ENCODE measurements around the gene SART1.
A peak's percentile ranks its signal among the peaks of the same experiment; 100 is the strongest.
"Not testable (repeated sequence)": the region's sequence is repeated elsewhere in the genome, so short reads cannot be mapped to it uniquely, and the experiment has no call there.

The SART1 gene

DNA sequence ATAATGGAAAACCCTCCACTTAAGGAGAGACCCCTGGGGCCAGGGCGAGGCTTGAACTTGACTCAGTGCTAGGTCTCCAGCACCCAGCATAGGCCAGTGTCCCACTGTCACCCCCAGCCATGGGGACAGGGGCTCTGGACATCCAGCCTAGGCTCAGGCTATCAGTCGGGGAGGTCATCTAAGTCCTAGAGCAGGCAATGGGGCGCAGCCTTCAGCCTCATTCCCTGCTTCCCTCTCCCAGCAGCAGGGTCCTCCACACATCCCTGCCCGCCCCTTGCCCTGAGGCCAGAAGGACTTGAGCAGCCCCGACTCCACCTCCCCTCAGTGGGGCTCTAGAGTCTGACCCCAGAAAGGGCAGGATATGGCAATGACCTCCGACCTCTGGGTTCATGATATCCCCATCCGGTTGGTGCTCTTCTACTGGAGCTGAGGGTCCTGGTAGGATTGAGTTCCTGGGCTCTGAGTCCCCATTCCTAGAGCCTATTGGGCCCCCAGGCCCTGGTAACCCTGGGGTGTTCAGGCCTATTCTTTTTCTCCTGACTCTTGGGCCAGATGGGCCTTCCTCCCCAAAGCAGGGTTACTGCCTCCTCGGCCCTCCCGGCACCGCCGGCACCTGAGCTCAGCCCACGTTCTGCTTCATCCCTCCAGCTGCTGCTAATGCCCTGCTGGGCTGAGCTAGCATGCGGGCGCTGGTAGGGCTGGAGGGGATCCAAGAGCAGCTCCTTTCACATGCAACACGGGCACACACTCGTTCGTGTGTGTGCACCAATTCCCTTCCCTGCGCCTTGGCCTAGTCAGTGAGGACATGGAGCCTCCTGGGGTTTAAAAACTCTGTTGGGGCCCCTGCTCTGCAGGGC lies 54.6 kb downstream of the SART1 start:
- no peak for DNase-seq (ENCODE audit: low spot score)

- DNase-seq (ENCODE audit: low spot score) = no peak
Measured at GRCh38 chr11:66016793-66017177, 55.3 kb downstream of the SART1 start.

- DNase-seq (ENCODE audit: low spot score) = no peak
Measured at GRCh38 chr11:66017321-66017720, 55.8 kb downstream of the SART1 start.

DNA sequence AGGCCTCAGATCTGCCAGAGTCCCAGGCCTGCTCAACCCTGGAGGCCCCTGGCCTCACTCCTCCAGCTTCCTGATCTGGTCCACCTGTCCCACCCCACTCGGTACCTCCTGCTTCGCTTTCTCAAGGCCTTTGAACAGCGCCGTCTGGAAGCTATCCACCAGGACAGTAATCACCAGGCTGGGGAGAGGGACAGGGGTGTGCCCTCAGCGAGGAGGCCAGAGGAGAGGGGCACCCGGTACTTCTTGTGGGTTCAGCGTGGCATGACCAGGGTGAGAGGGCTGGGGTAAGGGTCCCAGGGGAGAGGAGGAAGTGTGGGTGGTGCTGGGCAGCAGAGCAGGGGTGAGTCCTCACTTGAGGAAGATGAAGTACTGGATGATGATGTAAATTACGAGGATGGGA lies 58.7 kb downstream of the SART1 start:
- DNase-seq (ENCODE audit: low spot score) = no peak

DNA sequence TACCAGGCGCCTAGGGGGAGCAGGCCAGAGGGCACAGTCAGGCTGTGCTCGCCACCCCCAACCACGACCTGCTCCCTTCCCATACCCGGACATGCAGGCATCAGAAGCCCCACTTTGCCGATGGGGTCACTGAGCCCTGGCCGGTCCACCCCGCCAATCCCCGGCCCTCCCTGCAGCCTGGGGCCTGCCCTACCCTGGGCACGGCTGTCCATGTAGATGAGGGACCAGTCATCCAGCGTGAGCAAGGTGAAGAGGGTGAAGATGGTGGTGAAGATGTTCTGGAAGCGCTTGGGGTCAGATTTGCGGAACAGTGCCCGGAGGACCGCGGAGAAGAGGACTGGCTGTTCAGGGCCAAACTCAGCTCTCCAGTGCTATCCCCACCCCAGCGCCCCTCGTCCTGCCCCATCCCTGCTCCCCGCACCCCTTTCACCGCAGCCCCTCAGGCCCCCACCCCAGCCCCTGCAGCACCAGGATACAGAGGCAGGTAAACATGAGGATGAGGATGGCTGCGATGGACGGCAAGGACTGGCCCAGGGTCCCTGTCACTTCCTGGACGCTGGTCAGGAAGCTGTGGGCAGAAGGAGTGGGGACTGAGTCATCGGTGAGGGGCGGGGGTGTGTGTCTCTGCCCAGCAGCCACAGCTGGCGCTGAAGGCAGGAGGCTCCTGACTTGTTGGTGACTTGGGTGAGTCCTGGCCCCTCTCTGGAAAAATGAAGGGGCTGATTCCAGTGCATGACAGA lies 59.3 kb downstream of the SART1 start:
- peak; percentile 62 for DNase-seq (ENCODE audit: low spot score)

- DNase-seq (ENCODE audit: low spot score) = peak; percentile 76
Measured at GRCh38 chr11:66022401-66023185, 61.1 kb downstream of the SART1 start.

DNA sequence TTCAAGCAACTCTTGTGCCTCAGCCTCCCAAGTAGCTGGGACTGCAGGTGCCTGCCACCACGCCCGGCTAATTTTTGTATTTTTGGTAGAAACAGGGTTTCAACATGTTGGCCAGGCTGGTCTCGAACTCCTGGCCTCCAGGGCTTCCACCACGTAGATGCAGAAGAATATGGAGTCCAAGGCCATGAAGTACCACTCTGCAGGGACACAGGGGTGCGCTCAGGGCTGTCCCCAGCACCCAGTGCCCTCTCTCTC lies 61.6 kb downstream of the SART1 start:
- not testable (repeated sequence) for DNase-seq (ENCODE audit: low spot score)

DNA sequence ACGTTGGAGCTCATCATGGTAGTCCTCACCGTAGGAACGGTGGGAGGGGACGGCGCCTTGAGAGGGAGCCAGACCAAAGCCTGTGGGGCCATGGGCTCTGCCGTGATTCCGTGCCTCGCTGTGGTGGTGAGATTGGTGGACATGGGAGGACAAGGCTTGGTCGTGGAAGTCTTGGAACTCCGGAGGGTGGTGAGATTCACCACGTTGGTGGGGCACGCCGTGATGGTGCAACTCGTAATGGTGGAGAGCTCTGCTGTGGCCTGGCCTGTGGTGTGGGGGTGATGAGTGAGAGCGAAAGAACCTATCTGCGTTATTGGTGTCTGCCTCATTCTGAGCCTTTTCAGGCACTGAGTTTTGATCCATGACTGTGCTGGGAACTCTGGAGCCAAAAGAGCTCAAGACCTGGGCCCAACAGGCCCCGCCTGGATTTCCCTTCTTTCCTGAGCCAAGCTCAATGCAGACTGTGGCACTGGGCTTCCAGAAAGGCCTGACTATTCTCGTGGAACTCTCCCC lies 64.5 kb downstream of the SART1 start, which contains the start of gene CATSPER1:
Gene CATSPER1 (minus strand): TSS at position 463 of the 513 bp plus-strand sequence. CDS start 100 bp downstream, at position 363.
- DNase-seq (ENCODE audit: low spot score) = no peak

Measured in LoVo (cell line).